Lower leg skin (tissue), 3 donors: Measurements from ENCODE around the gene GCHFR.

Experiments
- CTCF ChIP-seq, 3 donors: fragments of 450-650 bp; IDR thresholded peaks; one replicate each; pipeline ENCODE4 v1.5.1; 2016; ENCODE audit warnings: antibody characterized with exemption in 3 of 3, mild to moderate bottlenecking in 3 of 3, moderate library complexity in 2 of 3
- POLR2A ChIP-seq, 2 donors: fragments of 450-650 bp; IDR thresholded peaks; one replicate each; pipeline ENCODE4 v1.6.1; 2016 to 2017; ENCODE audit warnings: antibody characterized with exemption in 2 of 2, mild to moderate bottlenecking in 1 of 2, moderate library complexity in 1 of 2

GRCh38 chr15:40799523-40799922, 35.7 kb downstream of the GCHFR start:
- no peak for TF ChIP-seq POLR2A (IDR thresholded peaks at IDR 0.05)
- no peak for TF ChIP-seq CTCF (IDR thresholded peaks at IDR 0.05)
